ENCODE measurements around the gene SGSM2. TPM values are rescaled to one million over a fixed set of nuclear protein-coding genes. Genes with fewer than 3 reads are reported as not detected.

The SGSM2 gene
- total and polyA plus RNA-seq, 12 donors: 16.3 to 393 (median 52.9) TPM

DNA sequence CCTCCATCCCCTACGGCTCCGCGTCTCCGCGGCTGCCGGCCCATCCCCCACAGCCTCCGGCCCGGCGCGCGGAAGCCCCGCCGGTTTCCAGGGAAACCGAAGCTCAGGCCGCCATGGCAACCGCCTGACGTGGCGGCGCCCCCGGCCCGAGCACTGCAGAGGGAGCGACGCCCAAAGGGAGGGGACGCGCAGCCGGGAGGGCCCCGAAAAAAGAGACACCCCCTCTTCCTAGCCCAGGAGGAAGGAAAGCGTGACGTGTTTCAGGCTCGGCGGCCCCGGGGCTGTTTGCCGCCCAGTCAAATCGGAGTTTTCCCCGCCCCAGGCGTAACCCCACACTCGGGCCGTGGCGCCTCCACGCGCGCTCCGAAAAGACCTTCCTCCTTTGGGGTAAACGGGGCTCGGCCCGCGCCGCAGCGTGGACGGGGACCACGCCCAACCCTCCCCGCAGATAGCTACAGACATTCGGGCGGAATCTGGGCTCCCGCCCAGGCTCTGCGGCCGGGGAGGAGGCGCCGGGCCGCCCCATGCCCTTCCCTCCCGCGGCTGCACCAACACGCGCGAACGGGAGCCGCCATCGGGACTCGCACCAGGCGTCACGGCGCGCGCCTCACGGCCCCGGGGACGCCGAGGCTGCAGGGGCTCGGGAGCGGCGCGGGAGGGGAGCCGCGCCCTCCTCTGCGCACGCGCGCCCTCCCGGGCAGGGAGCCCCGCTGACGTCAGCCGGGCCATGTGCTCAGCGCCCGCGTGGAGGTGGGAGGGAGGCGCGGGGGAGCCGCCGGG lies 56.1 kb downstream of the SGSM2 start:
- intact Hi-C loops (cut with DNase I): no loop called here
- peak; percentile 71 to 76 for TF ChIP-seq POLR2A (IDR thresholded peaks at IDR 0.05)
- TF ChIP-seq, protein P1, sequence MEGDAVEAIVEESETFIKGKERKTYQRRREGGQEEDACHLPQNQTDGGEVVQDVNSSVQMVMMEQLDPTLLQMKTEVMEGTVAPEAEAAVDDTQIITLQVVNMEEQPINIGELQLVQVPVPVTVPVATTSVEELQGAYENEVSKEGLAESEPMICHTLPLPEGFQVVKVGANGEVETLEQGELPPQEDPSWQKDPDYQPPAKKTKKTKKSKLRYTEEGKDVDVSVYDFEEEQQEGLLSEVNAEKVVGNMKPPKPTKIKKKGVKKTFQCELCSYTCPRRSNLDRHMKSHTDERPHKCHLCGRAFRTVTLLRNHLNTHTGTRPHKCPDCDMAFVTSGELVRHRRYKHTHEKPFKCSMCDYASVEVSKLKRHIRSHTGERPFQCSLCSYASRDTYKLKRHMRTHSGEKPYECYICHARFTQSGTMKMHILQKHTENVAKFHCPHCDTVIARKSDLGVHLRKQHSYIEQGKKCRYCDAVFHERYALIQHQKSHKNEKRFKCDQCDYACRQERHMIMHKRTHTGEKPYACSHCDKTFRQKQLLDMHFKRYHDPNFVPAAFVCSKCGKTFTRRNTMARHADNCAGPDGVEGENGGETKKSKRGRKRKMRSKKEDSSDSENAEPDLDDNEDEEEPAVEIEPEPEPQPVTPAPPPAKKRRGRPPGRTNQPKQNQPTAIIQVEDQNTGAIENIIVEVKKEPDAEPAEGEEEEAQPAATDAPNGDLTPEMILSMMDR (IDR thresholded peaks at IDR 0.05): no peak

DNA sequence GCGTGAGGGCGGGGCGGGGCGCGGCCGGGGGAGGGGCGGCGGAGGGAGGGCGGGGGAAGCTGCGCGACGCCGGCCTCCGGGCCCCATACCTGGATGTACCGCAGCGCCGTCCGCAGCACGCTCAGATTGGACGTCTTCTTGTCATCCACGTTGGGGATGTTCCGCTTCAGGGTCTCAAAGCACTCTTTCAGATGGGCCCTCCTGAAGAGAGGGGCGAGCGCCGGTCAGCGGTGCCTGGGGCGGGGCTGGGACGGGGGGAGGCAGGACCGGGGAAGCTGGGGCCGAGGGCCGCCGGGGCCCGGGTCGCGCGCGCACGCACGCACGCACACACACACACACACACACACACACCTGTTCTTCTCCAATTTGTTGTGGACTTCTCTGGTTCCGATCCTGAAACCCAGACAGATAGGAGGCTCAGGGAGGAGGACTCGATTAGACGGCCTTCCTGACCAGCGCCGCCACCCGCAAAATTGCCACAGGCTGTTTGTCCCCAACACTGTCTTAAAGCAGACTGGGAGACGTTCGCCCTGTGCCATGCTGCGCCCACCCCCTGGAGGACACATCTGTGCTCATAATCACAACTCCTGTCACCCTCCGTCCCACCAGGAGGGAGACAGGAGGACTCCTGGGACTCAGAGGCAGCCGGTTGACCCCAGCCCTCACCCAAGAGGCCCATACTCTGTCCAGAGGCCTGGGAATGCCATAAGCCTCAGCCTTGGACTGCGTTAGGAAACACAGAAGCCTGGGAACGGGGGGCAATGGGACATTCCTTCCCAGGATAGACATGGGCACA lies 56.9 kb downstream of the SGSM2 start:
- Histone ChIP-seq H3K4me1 (replicated peaks in 1 of 2) (peaks cover 56 to 76% of the 10 kb centered on the region in 2 donors), H3K4me3 (peak overlapping the region in 1 of 4 donors; percentile 74)
- 19 to 68% (median 21%) methylated on average over 9 to 52 of the region's 53 CpGs for WGBS, 4 donors

More for the DNA sequence above, 56.1 kb downstream of the SGSM2 start:
- 0% methylated on average over 3 to 97 of the region's 99 CpGs; no CpG with 5 or more reads in 1 of the 4 donors for WGBS, 4 donors
- DNase-seq: peak; percentile 88 to 94 (median 91)
- Histone ChIP-seq H3K9me3 (replicated peaks in 1 of 3) (no peaks in the 10 kb centered on the region), H3K27me3 (no peaks in the 10 kb centered on the region), H3K4me1 (replicated peaks in 1 of 2) (peaks cover 48 to 70% of the 10 kb centered on the region in 2 donors), H3K4me3 (peak overlapping the region; percentile 4 to 74 (median 68)), H3K36me3 (replicated peaks in 1 of 2) (no peaks in the 10 kb centered on the region), H3K27ac (peak overlapping the region; percentile 93 to 99 (median 98))

DNA sequence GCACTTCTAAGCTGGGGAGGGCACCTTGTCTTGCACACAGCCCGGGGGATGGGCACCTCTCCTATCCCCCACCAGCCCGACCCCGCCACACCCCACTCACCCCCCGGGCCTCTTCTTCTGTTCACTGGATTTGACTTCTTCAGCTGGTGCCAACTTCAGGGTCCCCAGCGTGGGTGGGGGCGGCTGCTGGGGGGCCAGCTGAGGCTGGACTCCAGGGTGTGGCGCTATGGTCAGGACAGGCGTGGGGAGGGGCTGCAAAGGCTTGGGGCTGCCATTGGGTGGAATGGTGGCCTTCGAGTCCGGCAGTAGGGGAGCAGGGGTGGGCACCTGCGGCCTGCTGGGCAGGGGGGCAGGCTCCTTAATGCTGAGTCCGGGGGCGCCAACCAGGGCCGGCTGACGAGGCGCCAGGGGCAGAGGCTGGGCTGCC lies 57.5 kb downstream of the SGSM2 start:
- no peaks in the 10 kb centered on the region for H3K27me3 ChIP-seq
- intact Hi-C loops (cut with DNase I): no loop called here
- no peaks in the 10 kb centered on the region for H3K36me3 ChIP-seq (replicated peaks in 1 of 2)
- TF ChIP-seq POLR2A (IDR thresholded peaks at IDR 0.05): no peak
- TF ChIP-seq, protein P1 (IDR thresholded peaks at IDR 0.05): no peak
- no peaks in the 10 kb centered on the region for H3K9me3 ChIP-seq (replicated peaks in 1 of 3)
- peak overlapping the region; percentile 97 to 99 (median 98) for H3K27ac ChIP-seq
- peaks cover 58 to 77% of the 10 kb centered on the region in 2 donors for H3K4me1 ChIP-seq (replicated peaks in 1 of 2)
- WGBS, 4 donors: 75 to 82% (median 81%) methylated on average over 2 to 16 of the region's 16 CpGs
- peak in 4 of 7 donors; percentile 40 to 58 (median 42) for DNase-seq
- H3K4me3 ChIP-seq: no peak overlapping the region

More for the DNA sequence above, 56.9 kb downstream of the SGSM2 start:
- no peaks in the 10 kb centered on the region for H3K27me3 ChIP-seq
- H3K9me3 ChIP-seq (replicated peaks in 1 of 3): no peaks in the 10 kb centered on the region
- peak in 3 of 7 donors; percentile 38 to 53 (median 52) for DNase-seq
- TF ChIP-seq, protein P1 (IDR thresholded peaks at IDR 0.05): no peak
- intact Hi-C loops (cut with DNase I): no loop called here
- H3K36me3 ChIP-seq (replicated peaks in 1 of 2): no peaks in the 10 kb centered on the region
- peak overlapping the region in 4 of 5 donors; percentile 97 to 99 (median 98) for H3K27ac ChIP-seq

Data from adrenal gland (tissue), 12 donors.